Endothelial cell of umbilical vein (primary cell): ENCODE results near the gene CD247. TPM values are rescaled to one million over a fixed set of nuclear protein-coding genes. Genes with fewer than 3 reads are reported as not detected.

Experiments
- BruUV-seq: library from RNA; stranded (reverse); fragments of 400-500 nt; replicated peaks from 2 replicates; lab custom pipeline; 2021; lab: Mats Ljungman, UMichigan
- CTCF ChIA-PET: fragments of 300-600, 350-600 bp; sonication (Branson Sonifier 250); formaldehyde crosslinking; loops from one replicate; lab custom pipeline; 2021; ENCODE audit warnings: antibody characterized with exemption, inconsistent platforms; lab: Charles Lee
- POLR2A ChIA-PET: fragments of 300-600, 350-600 bp; sonication (Branson Sonifier 250); formaldehyde crosslinking; loops from one replicate; lab custom pipeline; 2021; ENCODE audit warnings: antibody characterized with exemption, inconsistent platforms; lab: Charles Lee
- DNase-seq: peaks from one replicate; pipeline ENCODE4 v3.0.0-alpha.2; 2011; ENCODE audit warnings: low read depth, low spot score
- FAIRE-seq: peaks from 2 replicates; lab custom pipeline; 2011; peaks lifted over from hg19 to GRCh38; lab: Jason Lieb, UNC
- H2AFZ ChIP-seq: 2 replicates; pipeline ENCODE4 v1.6.0; 2012; ENCODE audit warnings: low read depth, low read length, control low read depth, inconsistent platforms
- H3K27ac ChIP-seq: 2 replicates; pipeline ENCODE4 v1.5.1; 2011; ENCODE audit warnings: low read depth, mild to moderate bottlenecking, control low read depth, low read length, moderate library complexity; ENCODE audit not compliant: insufficient read depth
- H3K27me3 ChIP-seq, 2 experiments: 2 replicates each; pipeline versions ENCODE4 v1.6.0 to v1.6.1; 2011; ENCODE audit warnings: low read length in 2 of 2, mixed read lengths in 1 of 2; ENCODE audit not compliant: control insufficient read depth in 2 of 2, insufficient read depth in 2 of 2
- H3K36me3 ChIP-seq, 2 experiments: 2 replicates in 1 of 2; 3 replicates in 1 of 2; pipeline ENCODE4 v1.5.1; 2011; ENCODE audit warnings: low read length in 2 of 2, mild to moderate bottlenecking in 1 of 2, moderate library complexity in 1 of 2; ENCODE audit not compliant: control insufficient read depth in 2 of 2, insufficient read depth in 2 of 2; ENCODE audit errors: extremely low read depth in 1 of 2
- H3K4me1 ChIP-seq: 3 replicates; pipeline ENCODE4 v1.5.1; 2011; ENCODE audit warnings: mild to moderate bottlenecking, low read length; ENCODE audit not compliant: control insufficient read depth, insufficient read depth; ENCODE audit errors: extremely low read depth
- H3K4me2 ChIP-seq: 2 replicates; pipeline ENCODE4 v1.6.1; 2011; ENCODE audit warnings: low read length, control low read depth, mixed read lengths; ENCODE audit not compliant: insufficient read depth
- H3K4me3 ChIP-seq, 3 experiments: fragments of 200-600 bp in 1 of 3; sonication (generic), shearing (Covaris generic) in 1 of 3; replicated peaks in 1 of 3; 2 replicates each; pipeline ENCODE4 v1.5.1; 2011 to 2016; ENCODE audit warnings: control low read depth in 3 of 3, low read length in 3 of 3, mild to moderate bottlenecking in 2 of 3, inconsistent platforms in 1 of 3, low read depth in 1 of 3, moderate library complexity in 1 of 3; ENCODE audit not compliant: insufficient read depth in 1 of 3
- H3K79me2 ChIP-seq: 2 replicates; pipeline ENCODE4 v1.6.0; 2012; ENCODE audit warnings: low read length, inconsistent platforms; ENCODE audit not compliant: control insufficient read depth, insufficient read depth
- H3K9ac ChIP-seq: replicated peaks from 2 replicates; pipeline ENCODE3; 2011; ENCODE audit warnings: low read length, control low read depth; ENCODE audit not compliant: insufficient read depth; ENCODE audit errors: extremely low read depth
- H3K9me1 ChIP-seq: replicated peaks from 3 replicates; pipeline ENCODE4 v1.6.0; 2011; ENCODE audit warnings: mild to moderate bottlenecking, low read length; ENCODE audit not compliant: control insufficient read depth, insufficient read depth; ENCODE audit errors: extremely low read depth
- H3K9me3 ChIP-seq: replicated peaks from 2 replicates; pipeline ENCODE4 v1.5.1; 2012; ENCODE audit warnings: low read length, inconsistent platforms; ENCODE audit not compliant: control insufficient read depth, insufficient read depth
- H4K20me1 ChIP-seq: replicated peaks from 2 replicates; pipeline ENCODE3; 2011; ENCODE audit warnings: mild to moderate bottlenecking, low read length; ENCODE audit not compliant: control insufficient read depth, insufficient read depth; ENCODE audit errors: extremely low read depth
- EZH2 ChIP-seq: IDR thresholded peaks from 2 replicates; pipeline ENCODE4 v1.6.1; 2012; ENCODE audit warnings: borderline replicate concordance, low read depth, mild to moderate bottlenecking, moderate library complexity, low read length, inconsistent platforms; ENCODE audit not compliant: severe bottlenecking
- FOS ChIP-seq: IDR thresholded peaks from 2 replicates; pipeline ENCODE4 v1.6.1; 2011; ENCODE audit warnings: mild to moderate bottlenecking, low read length, moderate library complexity, borderline replicate concordance; ENCODE audit not compliant: insufficient read depth
- JUN ChIP-seq: IDR thresholded peaks from 2 replicates; pipeline ENCODE4 v1.6.1; 2011; ENCODE audit warnings: borderline replicate concordance, low read depth; ENCODE audit not compliant: insufficient read length, insufficient read depth
- MYC ChIP-seq: IDR thresholded peaks from one replicate; pipeline ENCODE4 v1.6.1; 2011; ENCODE audit warnings: mild to moderate bottlenecking, low read depth, low read length
- POLR2A ChIP-seq: IDR thresholded peaks from 2 replicates; pipeline ENCODE4 v1.6.1; 2012; ENCODE audit warnings: low read depth, mild to moderate bottlenecking, control low read depth, low read length
- POLR2AphosphoS5 ChIP-seq: IDR thresholded peaks from 2 replicates; pipeline ENCODE4 v1.6.1; 2012; ENCODE audit warnings: low read depth, mild to moderate bottlenecking, control low read depth, low read length, moderate library complexity; ENCODE audit not compliant: insufficient read depth
- dilution Hi-C: fragments of 300-500 bp; cut with MboI; formaldehyde crosslinking; loops from one replicate; pipeline ENCODE4 v1.15.0; 2019; ENCODE audit warnings: low sequenced_read_pairs; ENCODE audit not compliant: extremely low pct_ligation_motif_present
- intact Hi-C: fragments of 100-400 bp; cut with micrococcal nuclease; formaldehyde crosslinking; loops from one replicate; pipeline ENCODE4 v1.10.0; 2022
- polyA plus RNA-seq, 4 experiments: library from polyadenylated mRNA; depleted of rRNA in 3 of 4; stranded (reverse) in 3 of 4; unstranded in 1 of 4; fragments of >200 nt; gene quantifications; 2 replicates each; pipeline versions ENCODE4 v1.2.1 to v1.2.3, GENCODE V29; 2011 to 2012; ENCODE audit warnings: missing spikeins in 1 of 4
- total RNA-seq: library from RNA; stranded (reverse); gene quantifications from 2 replicates; pipeline ENCODE4 v1.2.3, GENCODE V29; 2021
- TF ChIP-seq, protein P1 (sequence below): IDR thresholded peaks from 2 replicates; pipeline ENCODE4 v1.6.1; 2011; ENCODE audit not compliant: insufficient read depth, insufficient read length
- TF ChIP-seq, protein P2 (sequence below), 2 donors: IDR thresholded peaks; 1 replicate in 1 of 2; 2 replicates in 1 of 2; pipeline ENCODE4 v1.5.1; 2011; ENCODE audit warnings: low read length in 2 of 2, mild to moderate bottlenecking in 2 of 2, moderate library complexity in 2 of 2, control low read depth in 1 of 2, inconsistent platforms in 1 of 2, low read depth in 1 of 2; ENCODE audit not compliant: insufficient read depth in 1 of 2; ENCODE audit errors: extremely low read depth in 1 of 2

The CD247 gene
- total and polyA plus RNA-seq, 2 donors (not counting 3 experiments of a cell fraction or from before 2014, with no cell fraction given) = not detected

DNA sequence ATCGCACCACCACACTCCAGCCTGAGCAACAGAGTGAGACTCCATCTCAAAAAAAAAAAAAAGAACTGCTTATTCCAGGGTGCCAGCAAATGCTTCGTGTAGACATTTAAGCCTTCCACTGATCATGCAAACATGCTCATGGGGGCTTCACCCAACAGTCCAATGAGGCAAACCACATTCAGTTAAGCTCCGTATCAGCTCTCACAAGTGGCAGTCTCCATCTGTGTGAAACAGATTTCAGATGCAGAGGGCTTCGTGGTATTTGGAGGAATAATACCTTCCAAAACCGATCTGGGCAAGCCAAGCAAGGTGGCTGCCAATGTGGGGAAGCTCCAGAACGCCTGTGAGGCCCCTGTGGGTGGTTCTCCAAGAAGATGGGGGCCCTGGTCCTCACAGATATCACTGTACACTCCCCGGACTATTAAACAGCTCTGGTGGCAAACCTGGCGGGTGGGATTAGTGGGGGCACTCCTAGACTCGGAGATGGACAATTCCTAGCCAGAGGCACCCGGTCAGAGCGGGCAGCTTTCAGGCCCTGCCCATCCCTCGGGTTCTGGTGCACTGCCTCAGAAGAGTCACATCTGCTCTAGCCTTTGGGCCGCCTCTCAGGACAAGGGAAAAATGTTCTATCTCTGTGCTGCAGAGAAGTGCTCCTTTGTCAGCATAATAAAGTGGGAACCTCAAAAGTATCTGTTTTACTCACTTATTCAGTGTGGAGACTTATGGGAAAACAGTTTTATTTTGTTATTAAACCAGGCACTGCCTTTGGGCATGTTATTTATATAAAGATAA is 25.1 kb upstream of the CD247 start:
- intact Hi-C loops (no loop called here), dilution Hi-C loops (no loop called here)
- Histone ChIP-seq H3K9me1 (no peaks in the 10 kb centered on the region), H3K4me3 (no peak overlapping the region), H4K20me1 (no peaks in the 10 kb centered on the region), H3K36me3 (no peaks in the 10 kb centered on the region), H3K4me1 (no peaks in the 10 kb centered on the region), H3K9me3 (no peaks in the 10 kb centered on the region), H3K27me3 (no peaks in the 10 kb centered on the region), H2AFZ (no peak overlapping the region), H3K79me2 (no peaks in the 10 kb centered on the region), H3K4me2 (no peak overlapping the region), H3K27ac (no peak overlapping the region), H3K9ac (no peak overlapping the region)
- CTCF ChIA-PET = interaction anchor here (1.8 kb wide), 1 partner anchor 9 kb away, joined by 5 read pairs; no protein-coding TSS in a partner anchor
- DNase-seq (no peak), FAIRE-seq (no peak)
- TF ChIP-seq, protein P1, sequence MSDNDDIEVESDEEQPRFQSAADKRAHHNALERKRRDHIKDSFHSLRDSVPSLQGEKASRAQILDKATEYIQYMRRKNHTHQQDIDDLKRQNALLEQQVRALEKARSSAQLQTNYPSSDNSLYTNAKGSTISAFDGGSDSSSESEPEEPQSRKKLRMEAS = no peak
- TF ChIP-seq POLR2A (no peak), JUN (no peak), MYC (no peak), EZH2 (no peak), POLR2AphosphoS5 (no peak), FOS (no peak)
- TF ChIP-seq, protein P2, sequence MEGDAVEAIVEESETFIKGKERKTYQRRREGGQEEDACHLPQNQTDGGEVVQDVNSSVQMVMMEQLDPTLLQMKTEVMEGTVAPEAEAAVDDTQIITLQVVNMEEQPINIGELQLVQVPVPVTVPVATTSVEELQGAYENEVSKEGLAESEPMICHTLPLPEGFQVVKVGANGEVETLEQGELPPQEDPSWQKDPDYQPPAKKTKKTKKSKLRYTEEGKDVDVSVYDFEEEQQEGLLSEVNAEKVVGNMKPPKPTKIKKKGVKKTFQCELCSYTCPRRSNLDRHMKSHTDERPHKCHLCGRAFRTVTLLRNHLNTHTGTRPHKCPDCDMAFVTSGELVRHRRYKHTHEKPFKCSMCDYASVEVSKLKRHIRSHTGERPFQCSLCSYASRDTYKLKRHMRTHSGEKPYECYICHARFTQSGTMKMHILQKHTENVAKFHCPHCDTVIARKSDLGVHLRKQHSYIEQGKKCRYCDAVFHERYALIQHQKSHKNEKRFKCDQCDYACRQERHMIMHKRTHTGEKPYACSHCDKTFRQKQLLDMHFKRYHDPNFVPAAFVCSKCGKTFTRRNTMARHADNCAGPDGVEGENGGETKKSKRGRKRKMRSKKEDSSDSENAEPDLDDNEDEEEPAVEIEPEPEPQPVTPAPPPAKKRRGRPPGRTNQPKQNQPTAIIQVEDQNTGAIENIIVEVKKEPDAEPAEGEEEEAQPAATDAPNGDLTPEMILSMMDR (IDR thresholded peaks at IDR 0.05; ENCODE audit: extremely low read depth in 1 of 2, insufficient read depth in 1 of 2, low read depth in 1 of 2, low read length in 2 of 2) = no peak
- BruUV-seq = no TSS peak
- POLR2A ChIA-PET = no interaction called here
